Stimulated activated CD8-positive, alpha-beta memory T cell treated with anti-CD3 and anti-CD28 coated beads, Interleukin-4, amount 100 ng/mL, for 24 hours (primary cell): Measurements from ENCODE around the gene RFC3.
"Not testable (repeated sequence)": the region's sequence is repeated elsewhere in the genome, so short reads cannot be mapped to it uniquely, and the experiment has no call there.

Source experiments
- DNase-seq: peaks from one replicate; pipeline ENCODE4 v3.0.0-alpha.2; 2020; ENCODE audit warnings: low read depth

RFC3 gene, protein sequence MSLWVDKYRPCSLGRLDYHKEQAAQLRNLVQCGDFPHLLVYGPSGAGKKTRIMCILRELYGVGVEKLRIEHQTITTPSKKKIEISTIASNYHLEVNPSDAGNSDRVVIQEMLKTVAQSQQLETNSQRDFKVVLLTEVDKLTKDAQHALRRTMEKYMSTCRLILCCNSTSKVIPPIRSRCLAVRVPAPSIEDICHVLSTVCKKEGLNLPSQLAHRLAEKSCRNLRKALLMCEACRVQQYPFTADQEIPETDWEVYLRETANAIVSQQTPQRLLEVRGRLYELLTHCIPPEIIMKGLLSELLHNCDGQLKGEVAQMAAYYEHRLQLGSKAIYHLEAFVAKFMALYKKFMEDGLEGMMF

DNA sequence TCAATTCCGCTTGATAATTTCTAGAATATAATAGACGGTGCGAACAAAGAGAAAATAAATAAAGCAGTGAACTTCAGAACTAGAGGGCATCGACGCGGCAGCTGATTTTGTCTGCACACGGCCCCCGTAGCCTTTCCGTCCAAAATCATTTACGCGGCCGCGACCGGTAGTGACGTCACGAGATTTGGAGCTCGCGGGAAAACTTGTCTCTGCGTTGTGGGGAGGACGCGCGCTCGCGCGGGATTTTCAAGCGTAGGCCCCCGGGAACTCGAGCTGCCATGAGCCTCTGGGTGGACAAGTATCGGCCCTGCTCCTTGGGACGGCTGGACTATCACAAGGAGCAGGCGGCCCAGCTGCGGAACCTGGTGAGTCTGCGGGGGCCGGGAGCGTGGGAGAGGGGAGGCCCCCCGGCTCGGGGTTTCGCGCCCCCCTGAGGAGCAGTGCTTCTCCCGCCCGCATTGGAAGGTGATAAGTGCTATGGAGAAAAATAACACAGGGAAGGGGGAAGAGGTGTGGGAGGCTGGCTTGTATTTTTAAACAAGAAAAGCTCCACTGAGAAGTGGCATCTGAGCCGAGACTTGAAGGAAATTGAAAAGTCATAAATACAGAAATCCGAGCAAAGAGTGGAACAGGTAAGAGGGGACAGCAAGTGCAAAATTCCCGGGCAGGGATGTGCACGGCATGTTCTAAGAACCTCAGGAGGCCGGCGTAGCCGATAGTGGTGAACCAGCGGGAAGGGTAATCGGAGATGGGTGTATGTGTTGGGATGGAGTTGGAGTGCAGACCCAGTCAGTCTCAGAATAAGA, at the start of gene RFC3:
Gene RFC3 (plus strand): TSS at position 249 of the 806 bp plus-strand sequence. CDS start 30 bp downstream, at position 279.
- DNase-seq = peak; percentile 88

DNA sequence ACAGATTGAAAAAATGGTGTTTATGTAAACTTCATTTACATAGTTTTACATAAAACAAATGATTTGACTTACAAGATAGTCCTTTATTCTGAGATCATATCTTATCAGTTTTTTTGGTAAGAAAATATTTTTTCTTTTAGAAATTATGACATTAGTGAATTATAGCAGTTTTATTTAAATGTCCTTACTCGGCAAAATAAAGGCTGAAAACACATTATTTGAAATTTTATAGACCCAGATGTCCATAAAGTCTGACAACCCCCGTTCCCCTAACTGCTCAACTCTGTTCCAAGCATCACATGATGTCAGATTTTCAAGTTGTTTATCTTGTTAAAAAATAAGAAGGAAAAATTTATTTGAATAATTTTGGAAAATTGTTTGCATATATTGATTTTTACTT, 46.7 kb upstream of the RFC3 start:
- DNase-seq = no peak

DNA sequence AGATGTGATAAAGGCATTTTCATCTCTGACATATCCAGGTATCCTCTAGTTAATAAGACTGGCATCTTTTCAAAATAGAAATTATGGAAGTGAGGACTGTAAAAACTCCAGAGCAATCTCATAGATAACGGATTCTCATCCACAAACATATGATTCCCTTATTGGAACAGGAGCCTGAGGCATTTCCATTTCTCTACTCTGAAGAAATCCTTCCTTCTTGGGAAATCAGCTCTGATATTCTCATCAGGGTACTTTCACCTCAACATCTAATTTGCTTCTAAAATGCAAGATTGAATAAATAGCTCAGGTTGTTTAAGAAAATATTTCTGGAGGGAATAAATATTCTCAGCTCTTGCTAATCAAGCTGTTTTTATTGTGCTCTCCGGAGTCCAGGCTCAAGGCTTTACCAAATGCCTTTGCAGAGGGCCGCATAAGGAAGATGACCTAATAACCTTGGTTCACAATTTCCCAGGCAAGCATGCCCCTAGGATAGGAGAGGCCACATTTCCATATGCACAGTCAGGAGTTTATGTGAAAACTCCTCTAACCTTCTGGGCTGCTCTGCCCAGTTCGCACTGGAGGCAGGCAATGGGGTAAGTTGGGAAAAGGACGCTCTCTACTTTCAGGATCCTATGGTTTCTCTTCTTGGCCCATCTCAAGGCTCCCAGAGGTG, 44.0 kb upstream of the RFC3 start:
- DNase-seq = no peak

DNA sequence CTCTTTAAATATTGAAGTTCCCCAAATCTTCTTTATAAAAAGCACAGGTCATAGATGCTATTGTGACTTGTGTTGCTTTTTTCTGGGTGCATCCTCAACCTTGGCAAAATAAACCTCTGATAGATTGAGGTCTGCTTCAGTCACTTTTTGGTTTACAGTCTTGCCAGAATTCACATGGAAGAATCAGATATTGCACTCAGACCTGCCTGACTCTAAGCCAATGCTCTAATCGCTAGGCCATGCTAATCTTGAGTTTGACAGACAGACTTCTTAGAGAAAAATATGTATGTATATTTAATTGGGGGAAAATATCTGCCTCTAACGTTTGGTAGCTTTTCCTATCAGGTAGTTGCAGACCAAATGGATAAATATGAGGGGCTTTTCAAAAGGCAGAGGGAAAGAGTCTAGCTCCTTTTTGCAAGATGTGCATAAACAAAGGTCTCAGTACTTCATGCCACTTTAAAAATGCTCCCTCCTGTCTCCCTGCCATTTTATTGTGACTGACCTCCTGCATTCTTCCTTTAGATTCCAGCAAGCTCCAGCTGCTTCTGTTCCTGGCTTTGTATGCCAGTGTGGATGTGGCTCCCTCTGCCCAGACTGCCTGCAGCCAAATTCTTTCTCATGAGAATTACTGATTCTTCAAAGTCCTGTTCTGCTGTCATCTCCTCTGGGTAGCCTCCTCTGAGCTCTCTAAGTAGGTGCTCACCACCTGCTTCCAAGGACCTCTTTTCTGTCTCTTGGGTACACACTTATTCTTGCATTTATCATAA, 42.4 kb upstream of the RFC3 start:
- no peak for DNase-seq

DNA sequence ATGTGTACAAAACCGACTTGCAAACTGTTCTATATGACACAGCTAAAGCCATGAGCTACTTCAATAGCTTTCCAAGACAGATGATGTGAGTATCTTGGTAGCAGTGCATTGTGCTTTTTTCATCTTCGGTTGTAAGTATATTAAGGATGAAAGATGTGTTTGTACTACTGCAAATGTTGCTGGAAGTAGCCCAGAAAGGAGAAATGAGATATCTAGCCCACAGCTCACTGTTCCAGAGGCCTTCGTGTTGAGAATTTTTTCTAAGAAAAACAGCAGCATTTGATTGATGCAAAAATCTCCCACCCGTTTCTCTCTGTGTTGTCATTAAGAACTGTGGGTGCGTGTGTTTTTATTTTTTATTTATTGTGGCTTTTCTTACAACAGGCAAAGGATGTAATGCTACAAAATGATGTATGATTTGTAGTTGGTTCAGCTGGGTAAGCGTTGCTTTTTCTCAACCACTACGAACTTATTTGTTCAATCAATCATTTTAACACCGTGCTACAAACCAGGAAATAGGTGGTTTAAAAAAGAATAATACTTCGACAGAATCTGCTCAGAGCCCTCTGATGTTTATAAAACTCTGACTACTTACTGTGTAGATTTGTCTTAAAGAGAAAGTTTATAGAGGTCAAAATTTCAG, 41.6 kb upstream of the RFC3 start:
- DNase-seq = no peak

DNA sequence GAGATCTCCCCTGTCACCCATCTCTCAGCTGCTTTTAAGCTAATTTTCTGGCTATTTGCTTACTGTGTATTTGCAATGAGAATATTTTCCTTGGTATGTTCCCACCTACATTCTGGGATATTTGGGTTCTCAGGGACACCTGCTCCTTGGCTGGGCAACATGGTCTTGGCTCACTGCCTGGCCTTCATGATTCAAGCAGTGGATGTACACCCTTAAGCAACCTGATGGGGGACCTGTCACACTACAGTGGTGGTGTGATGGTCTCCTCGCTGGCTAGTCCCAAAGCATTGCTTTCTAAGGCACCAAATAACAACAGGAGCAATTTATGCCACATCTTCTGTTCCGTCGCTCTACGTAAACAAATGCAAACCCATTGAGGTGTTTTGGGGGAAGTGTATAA, 35.3 kb upstream of the RFC3 start:
- no peak for DNase-seq

DNA sequence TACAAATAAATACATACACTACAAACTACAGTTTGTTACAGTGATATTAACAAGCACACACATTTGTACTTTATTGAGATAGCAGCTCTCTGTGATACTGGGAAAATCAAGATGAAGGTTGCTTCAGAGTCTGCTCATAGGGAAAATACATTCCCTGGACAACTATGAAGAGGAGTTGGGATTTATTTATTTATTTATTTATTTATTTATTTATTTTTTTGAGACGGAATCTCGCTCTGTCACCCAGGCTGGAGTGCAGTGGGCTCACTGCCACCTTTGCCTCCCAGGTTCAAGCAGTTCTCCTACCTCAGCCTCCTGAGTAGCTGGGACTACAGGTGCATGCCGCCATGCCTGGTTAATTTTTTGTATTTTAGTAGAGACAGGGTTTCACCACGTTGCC, 34.7 kb upstream of the RFC3 start:
- not testable (repeated sequence) for DNase-seq

DNA sequence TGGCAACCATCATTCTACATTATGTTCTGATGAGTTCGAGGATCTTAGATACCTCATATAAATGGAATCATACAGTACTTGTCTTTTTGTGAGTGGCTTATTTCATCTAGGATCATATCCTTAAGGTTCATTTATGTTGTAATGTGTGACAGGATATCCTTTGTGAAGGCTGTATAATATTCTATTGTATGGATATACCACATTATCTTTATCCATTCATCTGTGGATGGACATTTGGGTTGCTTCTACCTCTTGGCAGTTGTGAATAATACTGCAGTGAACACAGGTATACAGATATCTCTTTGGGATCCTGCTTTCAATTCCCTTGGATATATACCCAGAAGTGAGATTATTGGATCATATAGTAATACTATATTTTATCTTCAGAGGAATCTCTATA, 33.2 kb upstream of the RFC3 start:
- DNase-seq = no peak

DNA sequence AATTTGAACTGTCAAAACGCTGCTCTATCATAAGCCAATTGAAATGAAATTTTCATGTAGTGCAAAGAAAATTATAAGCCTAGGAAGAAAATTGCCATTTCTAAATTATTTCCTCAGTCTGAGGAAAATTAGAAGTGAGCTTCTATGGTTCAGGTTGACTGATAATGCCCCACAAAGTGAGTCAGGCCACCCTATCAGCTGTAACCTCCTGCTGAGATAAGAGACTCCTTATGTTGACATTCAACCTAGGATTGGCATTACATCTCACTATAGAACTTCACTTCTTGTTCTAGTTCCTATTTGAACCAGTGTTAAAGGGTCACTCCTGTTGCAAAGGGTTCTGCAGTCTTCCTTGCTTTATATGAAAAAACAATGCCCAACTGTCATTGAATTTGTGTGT, 32.6 kb upstream of the RFC3 start:
- DNase-seq = no peak

DNA sequence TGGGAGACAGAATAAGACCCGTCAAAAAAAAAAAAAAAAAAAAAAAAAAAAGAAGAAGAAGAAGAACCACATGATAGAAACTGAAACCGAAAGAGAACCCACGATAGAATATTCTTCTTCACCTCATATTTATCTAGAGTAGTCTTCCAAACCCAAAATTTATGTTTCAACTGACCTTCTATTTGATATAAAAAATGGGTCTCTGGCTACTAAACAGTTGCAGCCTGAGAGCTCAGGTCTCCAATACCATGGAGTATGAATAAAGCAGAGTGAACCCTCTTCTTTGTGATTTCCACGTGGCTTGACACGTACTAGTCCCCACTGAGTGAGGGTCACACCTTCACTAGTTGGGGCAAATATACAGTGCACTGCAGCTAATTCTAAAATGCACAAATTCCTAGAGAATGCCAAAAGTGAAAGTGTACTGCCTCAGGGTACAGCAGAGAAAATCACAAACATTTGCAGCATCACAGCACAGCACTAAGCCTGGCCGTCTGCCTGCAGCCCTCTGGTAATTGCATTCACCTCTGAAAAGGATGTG, 30.8 kb upstream of the RFC3 start:
- no peak for DNase-seq

DNA sequence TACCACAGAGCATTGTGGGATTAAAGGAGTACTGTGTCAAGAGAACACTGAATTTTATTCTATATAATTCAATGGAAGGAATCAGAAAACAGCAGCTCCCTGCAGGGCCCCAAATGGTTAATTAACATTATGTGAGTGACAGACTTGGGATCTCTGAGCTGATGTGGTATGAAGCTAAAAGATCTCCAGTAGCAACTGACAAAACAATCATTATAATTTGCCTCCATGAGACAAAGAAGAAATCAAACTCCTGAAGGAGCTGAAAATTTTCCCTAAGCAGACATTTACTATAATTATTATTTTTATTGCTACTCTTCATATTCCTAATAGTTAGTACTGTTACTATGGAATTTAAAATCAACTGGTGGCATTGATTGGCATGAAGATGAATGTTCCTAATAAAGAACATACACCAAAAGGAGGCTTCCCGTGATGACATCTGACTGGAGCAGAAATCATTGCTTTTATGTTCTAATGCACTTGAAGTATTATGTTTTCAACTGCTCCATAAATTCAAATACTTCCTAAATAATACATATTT, 28.8 kb upstream of the RFC3 start:
- no peak for DNase-seq

DNA sequence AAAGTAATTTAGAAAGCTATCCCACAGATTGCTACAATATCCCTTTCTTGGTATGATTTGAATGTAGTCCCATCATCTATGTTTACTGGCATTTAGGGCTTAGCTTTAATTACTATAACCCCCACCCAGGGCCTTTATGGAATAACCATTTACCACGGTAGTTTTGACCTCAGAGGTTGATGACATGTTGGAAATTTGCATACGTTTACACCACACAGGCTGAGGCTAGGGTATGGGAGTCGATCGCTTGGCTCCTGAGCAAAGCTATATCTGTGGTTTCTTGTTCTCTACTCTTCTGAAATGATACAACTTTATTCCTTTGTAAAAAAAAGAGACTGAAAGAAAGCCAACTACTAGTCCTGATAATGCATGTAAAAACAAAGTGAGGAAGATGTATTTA, 28.2 kb upstream of the RFC3 start:
- DNase-seq = no peak

DNA sequence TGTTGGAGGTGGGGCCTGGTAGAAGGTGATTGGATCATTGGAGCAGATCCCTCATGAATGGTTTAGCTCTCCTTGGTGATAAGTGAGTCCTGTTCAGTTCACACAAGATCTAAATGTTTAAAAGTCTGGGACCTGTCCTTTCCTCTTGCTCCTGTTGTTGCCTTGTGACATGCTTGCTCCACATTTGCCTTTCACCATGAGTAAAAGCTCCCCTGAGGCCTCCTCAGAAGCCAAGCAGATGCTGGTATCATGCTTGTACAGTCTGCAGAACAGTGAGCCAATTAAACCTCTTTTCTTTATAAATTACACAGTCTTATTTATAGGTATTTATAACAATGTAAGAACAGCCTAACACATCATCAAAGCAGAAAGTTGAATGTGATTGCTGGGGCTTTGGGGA, 24.2 kb upstream of the RFC3 start:
- no peak for DNase-seq

DNA sequence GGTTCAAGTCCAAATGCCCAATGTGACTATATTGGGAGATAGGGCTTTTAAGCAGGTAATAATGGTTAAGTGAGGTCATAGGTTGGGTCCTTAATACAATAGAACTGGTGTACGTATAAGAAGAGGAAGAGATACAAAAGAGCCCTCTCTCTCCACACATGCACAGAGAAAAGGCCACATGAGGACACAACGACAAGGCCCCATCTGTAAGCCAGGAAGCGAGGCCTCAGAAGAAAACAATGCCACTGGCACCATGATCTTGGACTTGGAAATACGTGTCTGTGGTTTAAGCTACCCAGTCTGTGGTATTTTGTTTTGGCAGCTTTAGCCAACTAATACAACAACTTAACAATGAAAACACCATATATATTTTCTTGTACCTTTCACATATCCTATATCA, 23.4 kb upstream of the RFC3 start:
- no peak for DNase-seq

DNA sequence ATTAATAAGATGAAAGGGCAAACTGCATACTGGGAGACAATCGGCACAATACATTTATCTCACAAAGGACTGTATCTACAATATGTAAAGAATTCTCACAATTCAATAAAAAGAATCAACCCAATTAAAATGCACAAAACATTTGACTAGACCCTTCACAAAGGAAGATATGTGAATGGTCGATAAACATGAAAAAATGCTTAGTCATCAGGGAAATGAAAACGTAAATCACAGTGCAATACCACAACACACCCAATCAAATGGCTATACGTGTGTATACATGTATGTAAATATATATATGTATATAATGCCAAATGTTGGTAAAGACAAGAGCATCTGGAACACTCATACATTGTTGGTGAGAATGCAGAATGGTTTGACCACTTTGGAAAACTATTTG, 21.9 kb upstream of the RFC3 start:
- no peak for DNase-seq

DNA sequence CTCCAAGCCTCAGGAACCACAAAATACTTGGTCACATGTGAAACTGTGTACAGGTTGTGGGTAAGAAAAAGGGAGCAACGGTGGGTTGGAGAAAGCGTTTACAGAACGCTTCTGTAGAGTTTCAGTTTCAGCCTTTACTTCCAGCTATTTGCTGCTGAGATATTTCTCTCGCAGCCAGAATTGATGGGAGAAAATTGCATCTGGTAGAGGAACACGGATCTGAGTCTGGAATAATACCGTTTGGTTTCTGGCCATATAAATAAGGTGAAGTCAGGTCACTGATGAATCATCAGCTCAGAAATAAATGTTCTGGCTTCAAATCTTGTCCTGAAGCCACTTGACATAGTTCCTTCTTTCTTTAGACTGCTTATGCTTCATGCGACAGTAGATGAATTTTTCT, 20.3 kb upstream of the RFC3 start:
- no peak for DNase-seq

DNA sequence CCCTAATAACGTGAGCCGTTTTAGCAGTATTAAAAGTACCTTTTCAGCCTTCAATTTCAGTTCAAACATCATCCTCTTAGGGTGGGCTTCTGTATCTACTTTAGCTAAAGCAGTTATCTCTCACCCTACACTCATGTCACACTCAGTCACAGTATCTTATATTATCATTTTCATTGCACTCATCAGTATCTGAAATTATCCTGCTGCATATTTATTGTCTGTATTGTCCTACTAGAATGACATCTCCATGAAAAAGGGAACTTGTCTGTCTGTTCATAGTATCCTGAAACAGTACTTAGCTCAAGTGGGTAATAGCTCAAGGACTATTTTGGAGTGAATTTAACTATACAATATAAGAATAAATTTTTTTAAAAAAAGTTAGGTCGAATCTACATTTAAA, 19.9 kb upstream of the RFC3 start:
- no peak for DNase-seq

DNA sequence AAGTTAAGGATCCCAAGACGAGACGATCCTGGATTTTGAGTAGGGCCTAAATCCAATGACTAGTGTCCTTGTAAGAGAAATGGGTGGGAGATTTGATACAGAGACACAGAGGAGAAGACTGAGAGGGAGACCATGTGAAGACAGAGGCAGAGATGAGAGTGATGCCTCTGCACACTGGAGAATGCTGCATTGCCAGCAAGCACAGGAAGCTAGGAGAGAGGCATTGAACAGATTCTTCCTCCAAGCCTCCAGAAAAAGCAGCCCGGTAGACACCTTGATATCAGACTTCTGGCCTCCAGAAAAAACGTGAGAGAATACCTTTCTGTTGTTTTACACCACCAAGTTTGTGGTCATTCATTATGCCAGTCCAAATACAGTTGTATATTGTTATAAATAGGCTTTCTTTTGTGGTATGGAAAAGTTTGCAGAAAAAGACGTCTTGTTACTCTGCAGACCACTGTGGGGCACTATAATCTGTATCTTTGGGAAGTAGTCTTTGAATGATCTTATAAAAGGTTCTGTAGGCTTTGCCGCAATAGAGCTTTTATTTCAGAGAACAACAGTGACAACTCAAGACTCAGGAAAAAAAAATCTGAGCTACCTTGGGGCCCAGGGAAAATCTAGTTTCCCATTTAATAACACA, 17.9 kb upstream of the RFC3 start:
- no peak for DNase-seq

DNA sequence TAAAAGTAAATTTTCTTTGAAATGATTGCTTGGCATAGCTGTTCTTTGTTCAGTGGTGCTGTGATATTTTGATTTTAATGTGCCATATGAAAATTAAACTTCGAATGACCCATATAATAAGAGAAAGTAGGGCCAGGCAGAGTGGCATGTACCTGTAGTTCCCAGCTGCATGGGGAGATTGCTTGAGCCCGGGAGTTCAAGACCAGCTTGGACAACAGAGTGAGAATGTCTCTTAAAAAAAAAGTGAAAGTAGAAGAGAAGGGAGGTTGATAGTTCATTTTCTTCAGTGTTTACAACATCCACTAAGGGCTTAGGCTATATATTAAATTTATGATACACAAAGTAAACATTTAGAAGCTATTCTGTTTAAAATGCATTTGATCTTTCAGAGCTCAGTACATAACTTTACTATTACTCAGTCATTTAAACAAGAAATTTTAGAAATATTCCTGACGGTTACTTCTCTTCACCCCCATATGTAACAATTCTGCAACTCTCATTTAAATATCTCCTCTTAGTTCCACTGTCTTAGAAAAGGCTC, 17.2 kb upstream of the RFC3 start:
- DNase-seq = no peak

DNA sequence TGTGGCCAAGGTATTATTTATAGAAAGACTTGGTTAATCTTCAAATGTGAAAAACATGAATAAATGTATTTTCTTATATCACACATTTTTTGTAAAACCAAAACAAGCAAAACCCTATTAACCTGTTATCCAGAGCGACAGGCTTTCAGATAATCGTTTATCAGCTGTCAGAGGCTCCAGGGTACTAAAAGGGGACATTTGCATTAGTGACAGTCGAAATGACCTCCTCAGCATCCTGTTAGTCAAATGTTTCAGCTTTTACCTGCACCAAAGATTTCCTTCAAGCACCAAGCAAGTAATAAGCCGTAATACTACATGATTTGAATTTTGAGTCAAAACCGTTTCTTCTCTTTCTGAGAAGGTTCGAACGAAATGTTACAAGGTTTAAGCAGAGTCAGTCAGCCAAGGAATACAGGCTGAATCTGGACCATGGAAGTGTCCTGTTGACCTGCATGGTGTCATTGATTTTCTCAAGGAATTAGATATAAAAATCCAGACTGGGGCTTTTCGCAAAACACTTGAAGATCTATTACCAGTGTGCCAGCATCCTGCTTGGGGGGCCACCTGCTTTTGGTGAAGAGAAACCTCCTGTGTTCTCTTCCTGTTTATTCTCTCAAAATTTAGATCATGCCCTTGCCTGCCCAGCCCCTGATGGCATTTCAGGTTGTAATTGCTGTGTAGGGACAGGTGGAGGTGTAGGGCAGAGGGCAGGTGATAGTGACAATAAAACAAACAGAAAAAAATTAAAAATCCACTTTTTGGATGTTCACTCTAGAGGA, 11.3 kb upstream of the RFC3 start:
- no peak for DNase-seq
